GM06990 (cell line): ENCODE data around the gene CARMIL1.
"Not testable (repeated sequence)": the region's sequence is repeated elsewhere in the genome, so short reads cannot be mapped to it uniquely, and the experiment has no call there.

Experiments used
- DNase-seq: peaks from one replicate; pipeline ENCODE4 v3.0.0-alpha.2; 2011; ENCODE audit not compliant: insufficient read length; ENCODE audit errors: extremely low read depth
- H3K27me3 ChIP-seq: replicated peaks from 2 replicates; pipeline ENCODE4 v1.6.0; 2011; ENCODE audit warnings: low read length; ENCODE audit not compliant: control insufficient read depth, insufficient read depth
- H3K36me3 ChIP-seq: 2 replicates; pipeline ENCODE4 v1.5.1; 2011; ENCODE audit warnings: low read length; ENCODE audit not compliant: control insufficient read depth, insufficient read depth
- H3K4me3 ChIP-seq: replicated peaks from 2 replicates; pipeline ENCODE4 v1.5.1; 2011; ENCODE audit warnings: low read depth, mild to moderate bottlenecking, control low read depth, low read length
- CTCF ChIP-seq: IDR thresholded peaks from 2 replicates; pipeline ENCODE4 v1.5.1; 2011; ENCODE audit warnings: low read length, control low read depth, mild to moderate bottlenecking, inconsistent platforms; ENCODE audit not compliant: insufficient read depth, poor library complexity, severe bottlenecking

The CARMIL1 gene

GRCh38 chr6:25375125-25375524 is 96.0 kb downstream of the CARMIL1 start:
- no peak for DNase-seq
- no peak for TF ChIP-seq CTCF
- H3K27me3 ChIP-seq, result no peaks in the 10 kb centered on the region
- H3K36me3 ChIP-seq, result no peaks in the 10 kb centered on the region
- no peak overlapping the region for H3K4me3 ChIP-seq

- TF ChIP-seq CTCF, result no peak
- no peaks in the 10 kb centered on the region for H3K36me3 ChIP-seq
- no peak overlapping the region for H3K4me3 ChIP-seq
- DNase-seq, result no peak
- H3K27me3 ChIP-seq, result no peaks in the 10 kb centered on the region
Measured at GRCh38 chr6:25377664-25378063, 98.5 kb downstream of the CARMIL1 start.

- no peak for DNase-seq
- H3K4me3 ChIP-seq, result no peak overlapping the region
- H3K27me3 ChIP-seq, result no peaks in the 10 kb centered on the region
- H3K36me3 ChIP-seq, result no peaks in the 10 kb centered on the region
- TF ChIP-seq CTCF, result no peak
Measured at GRCh38 chr6:25381077-25381476, 101.9 kb downstream of the CARMIL1 start.

- not testable (repeated sequence) for DNase-seq, H3K36me3 ChIP-seq, H3K4me3 ChIP-seq, H3K27me3 ChIP-seq
Measured at GRCh38 chr6:25382476-25382875, 103.3 kb downstream of the CARMIL1 start.

GRCh38 chr6:25384234-25384633 is 105.1 kb downstream of the CARMIL1 start:
- Histone ChIP-seq H3K4me3 (no peak overlapping the region), H3K27me3 (no peaks in the 10 kb centered on the region), H3K36me3 (no peaks in the 10 kb centered on the region)
- no peak for TF ChIP-seq CTCF
- no peak for DNase-seq

- H3K36me3 ChIP-seq, result no peaks in the 10 kb centered on the region
- TF ChIP-seq CTCF, result no peak
- no peak overlapping the region for H3K4me3 ChIP-seq
- H3K27me3 ChIP-seq, result no peaks in the 10 kb centered on the region
- no peak for DNase-seq
Measured at GRCh38 chr6:25384967-25385366, 105.8 kb downstream of the CARMIL1 start.
